SU-DHL-6 (cell line): ENCODE results near the gene RNF114.

Experiments
- H2AFZ ChIP-seq: fragments of 200-600 bp; sonication (generic); 2 replicates; pipeline ENCODE4 v1.6.1; 2014; ENCODE audit warnings: low read depth, mild to moderate bottlenecking, moderate library complexity, mixed read lengths, antibody characterized with exemption, low read length; ENCODE audit not compliant: severe bottlenecking
- H3F3A ChIP-seq: fragments of 200-600 bp; shearing (Covaris generic); 2 replicates; pipeline ENCODE4 v1.6.0; 2016; ENCODE audit warnings: antibody characterized with exemption, mild to moderate bottlenecking; ENCODE audit not compliant: insufficient read depth
- H3K27ac ChIP-seq: fragments of 200-600 bp; sonication (generic); 2 replicates; pipeline ENCODE4 v1.5.1; 2016; ENCODE audit warnings: low read depth, mild to moderate bottlenecking, low read length, moderate library complexity, mixed read lengths
- H3K27me3 ChIP-seq: fragments of 200-600 bp; sonication (generic), shearing (Covaris generic); 2 replicates; pipeline ENCODE4 v1.6.0; 2014; ENCODE audit warnings: mild to moderate bottlenecking, low read length
- H3K36me3 ChIP-seq: fragments of 200-600 bp; sonication (generic); 2 replicates; pipeline ENCODE4 v1.6.1; 2014; ENCODE audit warnings: mild to moderate bottlenecking, low read length, mixed read lengths
- H3K4me2 ChIP-seq: fragments of 300-600, 200-600 bp; shearing (Covaris generic), sonication (generic); 2 replicates; pipeline ENCODE4 v1.6.0; 2014; ENCODE audit warnings: low read length, low read depth, mild to moderate bottlenecking; ENCODE audit not compliant: poor library complexity, severe bottlenecking
- H3K4me3 ChIP-seq: fragments of 200-600 bp; sonication (generic); 2 replicates; pipeline ENCODE4 v1.5.1; 2014; ENCODE audit warnings: antibody characterized with exemption, low read length, mild to moderate bottlenecking, mixed read lengths; ENCODE audit not compliant: insufficient read depth, poor library complexity, severe bottlenecking
- H3K79me2 ChIP-seq: fragments of 200-600 bp; sonication (generic); 2 replicates; pipeline ENCODE4 v1.6.1; 2014; ENCODE audit warnings: mild to moderate bottlenecking, low read length, moderate library complexity; ENCODE audit not compliant: insufficient read depth
- H3K9ac ChIP-seq: fragments of 200-600 bp; sonication (generic); 2 replicates; pipeline ENCODE4 v1.7.0; 2014; ENCODE audit warnings: mild to moderate bottlenecking, low read length
- H3K9me2 ChIP-seq: fragments of 200-600 bp; sonication (generic); replicated peaks from 2 replicates; pipeline ENCODE4 v1.6.1; 2014; ENCODE audit warnings: low read length; ENCODE audit not compliant: insufficient read depth
- H3K9me3 ChIP-seq: fragments of 200-600 bp; sonication (generic); 2 replicates; pipeline ENCODE4 v1.6.1; 2014; ENCODE audit warnings: low read length, mixed read lengths; ENCODE audit not compliant: insufficient read depth
- H4K20me1 ChIP-seq: fragments of 200-600 bp; sonication (generic); 2 replicates; pipeline ENCODE4 v1.6.1; 2014; ENCODE audit warnings: low read depth, mild to moderate bottlenecking, antibody characterized with exemption, low read length, moderate library complexity, mixed read lengths
- EZH2phosphoT487 ChIP-seq: fragments of 200-600 bp; sonication (generic), shearing (Covaris generic); conservative IDR thresholded peaks from 2 replicates; pipeline ENCODE4 v1.6.1; 2018; ENCODE audit warnings: mild to moderate bottlenecking, antibody characterized with exemption, low read length, moderate library complexity, mixed read lengths
- TF ChIP-seq, protein P1 (sequence below): fragments of 200-600 bp; sonication (generic); IDR thresholded peaks from one replicate; pipeline ENCODE4 v1.5.1; 2017; ENCODE audit warnings: antibody characterized with exemption, mild to moderate bottlenecking, low read length, moderate library complexity; ENCODE audit not compliant: insufficient read depth, poor library complexity, severe bottlenecking

RNF114 gene

DNA sequence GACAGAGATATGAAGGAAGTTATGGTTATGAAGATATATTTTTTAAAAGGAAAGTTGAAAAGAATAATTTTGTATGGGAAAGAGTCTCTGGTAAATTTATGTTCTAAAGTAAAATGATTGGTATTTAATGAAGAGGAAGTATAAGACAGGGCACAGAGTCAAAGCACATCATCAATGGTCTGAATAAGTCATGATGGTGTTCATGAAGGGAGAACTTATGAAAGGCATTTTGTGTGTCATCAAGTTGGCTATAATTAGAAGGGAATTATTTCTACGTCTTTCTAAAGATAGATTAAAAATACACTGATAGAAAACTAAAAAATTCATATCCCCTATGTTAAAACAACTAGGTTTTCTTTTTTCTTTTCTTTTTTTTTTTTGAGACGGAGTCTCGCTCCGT lies 25.2 kb downstream of the RNF114 start:
- H3K27ac ChIP-seq = no peak overlapping the region
- H3K27me3 ChIP-seq = no peaks in the 10 kb centered on the region
- H3K79me2 ChIP-seq = no peaks in the 10 kb centered on the region
- H3F3A ChIP-seq = peaks cover 4% of the 10 kb centered on the region
- H3K4me2 ChIP-seq = no peak overlapping the region
- no peaks in the 10 kb centered on the region for H3K9me2 ChIP-seq
- no peaks in the 10 kb centered on the region for H4K20me1 ChIP-seq
- no peaks in the 10 kb centered on the region for H3K36me3 ChIP-seq
- H3K9ac ChIP-seq = no peak overlapping the region
- H2AFZ ChIP-seq = no peak overlapping the region
- TF ChIP-seq, protein P1, sequence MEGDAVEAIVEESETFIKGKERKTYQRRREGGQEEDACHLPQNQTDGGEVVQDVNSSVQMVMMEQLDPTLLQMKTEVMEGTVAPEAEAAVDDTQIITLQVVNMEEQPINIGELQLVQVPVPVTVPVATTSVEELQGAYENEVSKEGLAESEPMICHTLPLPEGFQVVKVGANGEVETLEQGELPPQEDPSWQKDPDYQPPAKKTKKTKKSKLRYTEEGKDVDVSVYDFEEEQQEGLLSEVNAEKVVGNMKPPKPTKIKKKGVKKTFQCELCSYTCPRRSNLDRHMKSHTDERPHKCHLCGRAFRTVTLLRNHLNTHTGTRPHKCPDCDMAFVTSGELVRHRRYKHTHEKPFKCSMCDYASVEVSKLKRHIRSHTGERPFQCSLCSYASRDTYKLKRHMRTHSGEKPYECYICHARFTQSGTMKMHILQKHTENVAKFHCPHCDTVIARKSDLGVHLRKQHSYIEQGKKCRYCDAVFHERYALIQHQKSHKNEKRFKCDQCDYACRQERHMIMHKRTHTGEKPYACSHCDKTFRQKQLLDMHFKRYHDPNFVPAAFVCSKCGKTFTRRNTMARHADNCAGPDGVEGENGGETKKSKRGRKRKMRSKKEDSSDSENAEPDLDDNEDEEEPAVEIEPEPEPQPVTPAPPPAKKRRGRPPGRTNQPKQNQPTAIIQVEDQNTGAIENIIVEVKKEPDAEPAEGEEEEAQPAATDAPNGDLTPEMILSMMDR = no peak
- no peak for TF ChIP-seq EZH2phosphoT487
- no peak overlapping the region for H3K4me3 ChIP-seq
- no peaks in the 10 kb centered on the region for H3K9me3 ChIP-seq

DNA sequence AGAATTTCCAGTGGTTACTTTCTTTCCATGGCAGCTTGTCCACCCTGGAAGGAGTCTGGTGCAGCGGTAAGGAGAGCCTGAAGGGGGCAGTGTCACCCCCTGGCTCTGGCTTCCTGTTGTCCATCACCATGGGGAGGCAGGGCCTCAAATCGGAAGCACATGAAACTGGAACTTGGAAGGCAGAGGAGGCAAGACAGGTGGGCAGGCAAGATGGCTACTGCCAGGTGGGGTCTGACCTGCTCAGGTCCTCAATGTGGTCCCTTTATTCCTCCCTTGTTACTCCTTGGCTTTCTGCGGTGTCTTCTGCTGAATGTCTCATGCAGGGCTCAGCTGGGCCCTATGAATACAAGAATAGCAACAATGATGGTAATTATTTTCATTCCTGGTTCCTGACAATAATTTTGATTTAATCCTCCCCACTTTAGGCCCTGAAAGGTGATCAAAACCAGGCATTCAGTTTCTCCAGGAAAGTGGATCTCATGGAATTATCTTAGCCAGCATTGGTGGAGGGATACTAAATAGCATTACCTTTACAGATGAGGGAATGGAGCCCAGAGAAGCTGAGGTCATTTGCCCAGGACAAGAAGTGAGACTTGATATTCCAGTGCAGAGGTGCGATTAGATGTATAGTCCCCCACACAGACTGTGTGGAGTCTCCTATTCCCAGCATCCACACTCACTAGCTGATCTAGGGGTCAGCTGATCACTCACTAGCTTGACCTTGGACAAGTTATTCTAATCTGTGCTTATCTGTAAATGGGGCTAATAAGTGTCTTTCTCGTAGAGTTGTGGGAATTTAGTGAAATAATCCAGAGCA lies 29.0 kb downstream of the RNF114 start:
- Histone ChIP-seq H3K9me2 (no peaks in the 10 kb centered on the region), H3K79me2 (no peaks in the 10 kb centered on the region), H3K9ac (no peak overlapping the region), H3K27me3 (no peaks in the 10 kb centered on the region), H3K9me3 (no peaks in the 10 kb centered on the region), H4K20me1 (no peaks in the 10 kb centered on the region), H2AFZ (no peak overlapping the region), H3K36me3 (no peaks in the 10 kb centered on the region), H3K4me3 (no peak overlapping the region), H3K27ac (no peak overlapping the region), H3F3A (no peaks in the 10 kb centered on the region), H3K4me2 (no peak overlapping the region)
- TF ChIP-seq EZH2phosphoT487 = no peak
- TF ChIP-seq, protein P1 = peak; percentile 84

DNA sequence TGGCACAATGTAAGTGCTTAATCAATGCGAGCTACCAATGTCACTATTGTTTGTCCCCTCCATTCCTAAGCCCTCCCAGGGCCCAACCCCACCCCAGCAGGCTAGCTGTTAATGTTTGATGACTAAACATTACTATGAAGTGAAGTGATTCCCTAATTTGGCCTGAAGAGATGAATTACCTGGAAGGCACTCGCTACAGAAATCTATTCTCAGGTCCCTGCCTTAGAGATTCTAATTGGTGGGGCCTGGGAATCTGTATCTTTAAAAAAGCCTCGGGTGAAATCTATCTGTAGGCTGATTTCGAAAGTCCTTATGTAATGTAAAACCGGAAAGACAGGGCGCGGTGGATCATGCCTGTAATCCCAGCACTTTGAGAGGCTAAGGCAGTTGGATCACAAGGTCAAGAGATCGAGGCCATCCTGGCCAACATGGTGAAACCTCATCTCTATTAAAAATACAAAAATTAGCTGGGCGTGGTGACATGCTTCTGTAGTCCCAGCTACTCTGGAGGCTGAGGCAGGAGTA lies 29.6 kb downstream of the RNF114 start:
- no peak overlapping the region for H2AFZ ChIP-seq
- TF ChIP-seq, protein P1 = no peak
- TF ChIP-seq EZH2phosphoT487 = no peak
- H3K9me2 ChIP-seq = no peaks in the 10 kb centered on the region
- no peaks in the 10 kb centered on the region for H3K36me3 ChIP-seq
- H3K4me3 ChIP-seq = no peak overlapping the region
- H3K79me2 ChIP-seq = no peaks in the 10 kb centered on the region
- H3K4me2 ChIP-seq = no peak overlapping the region
- H3K27me3 ChIP-seq = no peaks in the 10 kb centered on the region
- no peak overlapping the region for H3K9ac ChIP-seq
- H3F3A ChIP-seq = no peaks in the 10 kb centered on the region
- H3K27ac ChIP-seq = no peak overlapping the region
- H3K9me3 ChIP-seq = no peaks in the 10 kb centered on the region
- H4K20me1 ChIP-seq = no peaks in the 10 kb centered on the region
